SK-N-SH treated with all-trans-retinoic acid at 6 μM for 48 hours (cell line): ENCODE measurements around the gene KDELR3.

ENCODE experiments used
- ARNTL ChIP-seq: fragments of 450-650 bp; formaldehyde crosslinking; IDR thresholded peaks from 2 replicates; pipeline ENCODE4 v1.5.0; 2020; ENCODE audit warnings: low read depth, mild to moderate bottlenecking, moderate library complexity, borderline replicate concordance
- CREB5 ChIP-seq: fragments of 250-450 bp; sonication (Bioruptor Pico); IDR thresholded peaks from 2 replicates; pipeline ENCODE4 v1.5.1; 2020; ENCODE audit warnings: low read depth, mild to moderate bottlenecking, moderate library complexity
- GLIS3 ChIP-seq: fragments of 250-450 bp; sonication (Bioruptor Pico); IDR thresholded peaks from 2 replicates; pipeline ENCODE4 v1.5.0; 2020; ENCODE audit warnings: mild to moderate bottlenecking, moderate library complexity
- PATZ1 ChIP-seq: fragments of 250-450 bp; sonication (Bioruptor Pico); IDR thresholded peaks from 2 replicates; pipeline ENCODE4 v1.8.0; 2020; ENCODE audit warnings: mild to moderate bottlenecking, moderate library complexity, borderline replicate concordance
- TSHZ2 ChIP-seq: fragments of 250-450 bp; sonication (Bioruptor Pico); IDR thresholded peaks from 2 replicates; pipeline ENCODE4 v1.5.0; 2020; ENCODE audit warnings: mild to moderate bottlenecking, moderate library complexity
- ZFP30 ChIP-seq: fragments of 450-650 bp; formaldehyde crosslinking; IDR thresholded peaks from 2 replicates; pipeline ENCODE4 v1.5.0; 2022; ENCODE audit warnings: mild to moderate bottlenecking, moderate library complexity
- ZNF565 ChIP-seq: fragments of 450-650 bp; formaldehyde crosslinking; conservative IDR thresholded peaks from 2 replicates; pipeline ENCODE4 v1.5.0; 2020; ENCODE audit warnings: low read depth, mild to moderate bottlenecking, moderate library complexity
- ZNF70 ChIP-seq: fragments of 450-650 bp; formaldehyde crosslinking; IDR thresholded peaks from 2 replicates; pipeline ENCODE4 v1.5.0; 2020; ENCODE audit warnings: mild to moderate bottlenecking, moderate library complexity
- ZNF8 ChIP-seq: fragments of 450-650 bp; formaldehyde crosslinking; IDR thresholded peaks from 2 replicates; pipeline ENCODE4 v1.5.0; 2020; ENCODE audit warnings: mild to moderate bottlenecking, moderate library complexity

- TF ChIP-seq ZNF8 = no peak
- no peak for TF ChIP-seq ZNF70 (CRISPR knock-in tag)
- no peak for TF ChIP-seq TSHZ2
- no peak for TF ChIP-seq CREB5 (CRISPR knock-in tag)
- no peak for TF ChIP-seq GLIS3 (CRISPR knock-in tag)
- TF ChIP-seq ZNF565 (CRISPR knock-in tag) = no peak
- TF ChIP-seq ARNTL (CRISPR knock-in tag) = no peak
- TF ChIP-seq PATZ1 (CRISPR knock-in tag) = no peak
- no peak for TF ChIP-seq ZFP30 (CRISPR knock-in tag)
These were observed 1.4 kb downstream of the KDELR3 start for GRCh38 chr22:38469306-38469781.
